Measurements from ENCODE around the gene B9D1. TPM values are rescaled to one million over a fixed set of nuclear protein-coding genes. Genes with fewer than 3 reads are reported as not detected.

B9D1 gene
- total RNA-seq, 2 experiments from 2014 or later: 21.1 to 38.1 TPM

- Histone ChIP-seq H3K9me2 (ENCODE audit: insufficient read depth, low read length) (no peaks in the 10 kb centered on the region), H3K27ac (ENCODE audit: low read depth, low read length, poor library complexity, severe bottlenecking) (no peak overlapping the region), H4K20me1 (ENCODE audit: insufficient read depth, low read length) (no peaks in the 10 kb centered on the region), H3K9me3 (ENCODE audit: low read length) (peaks cover 10% of the 10 kb centered on the region; the same call in 1 of the 2 replicates), H3K79me2 (ENCODE audit: insufficient read depth, low read depth, low read length) (no peaks in the 10 kb centered on the region), H3K4me3 (ENCODE audit: low read depth, low read length, poor library complexity, severe bottlenecking) (no peak overlapping the region), H3K36me3 (ENCODE audit: insufficient read depth, low read length) (no peaks in the 10 kb centered on the region), H2AFZ (ENCODE audit: low read length) (no peak overlapping the region), H3K4me2 (ENCODE audit: low read length) (no peak overlapping the region), H3K4me1 (ENCODE audit: insufficient read depth, low read length, poor library complexity, severe bottlenecking) (no peaks in the 10 kb centered on the region)
- intact Hi-C loops (cut with micrococcal nuclease; ENCODE audit: unreplicated experiment): no loop called here
- ChIA-PET CTCF (ENCODE audit: unreplicated experiment) (interaction anchor here (0.5 kb wide), 1 partner anchor 420 kb away, joined by 3 read pairs; no protein-coding TSS in a partner anchor), POLR2A (interaction anchor here (0.6 kb wide), 1 partner anchor 50 kb away, joined by 3 read pairs; no protein-coding TSS in a partner anchor)
- TF ChIP-seq CTCF (conservative IDR thresholded peaks at IDR 0.05; ENCODE audit: low read length): no peak
- no peak for TF ChIP-seq EZH2phosphoT487 (IDR thresholded peaks at IDR 0.05; ENCODE audit: borderline replicate concordance, low read depth, low read length)
- no peak for DNase-seq (ENCODE audit: low spot score)
- no TSS peak for BruUV-seq (replicated peaks)
Observed at GRCh38 chr17:19327031-19327783, 35.3 kb downstream of the B9D1 start.

GRCh38 chr17:19325542-19325941, 37.0 kb downstream of the B9D1 start:
- BruUV-seq (replicated peaks): no TSS peak
- no peak overlapping the region for H2AFZ ChIP-seq (ENCODE audit: low read length)
- no peaks in the 10 kb centered on the region for H4K20me1 ChIP-seq (ENCODE audit: insufficient read depth, low read length)
- no peak overlapping the region for H3K4me2 ChIP-seq (ENCODE audit: low read length)
- H3K36me3 ChIP-seq (ENCODE audit: insufficient read depth, low read length): no peaks in the 10 kb centered on the region
- CTCF ChIA-PET (ENCODE audit: unreplicated experiment): no interaction called here
- TF ChIP-seq EZH2phosphoT487 (IDR thresholded peaks at IDR 0.05; ENCODE audit: borderline replicate concordance, low read depth, low read length) (no peak), CTCF (conservative IDR thresholded peaks at IDR 0.05; ENCODE audit: low read length) (no peak)
- no peaks in the 10 kb centered on the region for H3K4me1 ChIP-seq (ENCODE audit: insufficient read depth, low read length, poor library complexity, severe bottlenecking)
- intact Hi-C loops (cut with micrococcal nuclease; ENCODE audit: unreplicated experiment): no loop called here
- H3K79me2 ChIP-seq (ENCODE audit: insufficient read depth, low read depth, low read length): no peaks in the 10 kb centered on the region
- POLR2A ChIA-PET: interaction anchor here (1.2 kb wide), 1 partner anchor 19 kb away, joined by 4 read pairs; no protein-coding TSS in a partner anchor
- no peak for DNase-seq (ENCODE audit: low spot score)
- no peak overlapping the region for H3K27ac ChIP-seq (ENCODE audit: low read depth, low read length, poor library complexity, severe bottlenecking)
- peaks cover 10% of the 10 kb centered on the region; the same call in 1 of the 2 replicates for H3K9me3 ChIP-seq (ENCODE audit: low read length)
- H3K9me2 ChIP-seq (ENCODE audit: insufficient read depth, low read length): no peaks in the 10 kb centered on the region
- no peak overlapping the region for H3K4me3 ChIP-seq (ENCODE audit: low read depth, low read length, poor library complexity, severe bottlenecking)

GRCh38 chr17:19322861-19323260, 39.7 kb downstream of the B9D1 start:
- intact Hi-C loops (cut with micrococcal nuclease; ENCODE audit: unreplicated experiment): no loop called here
- Histone ChIP-seq H3K4me2 (ENCODE audit: low read length) (no peak overlapping the region), H3K27ac (ENCODE audit: low read depth, low read length, poor library complexity, severe bottlenecking) (no peak overlapping the region), H3K4me1 (ENCODE audit: insufficient read depth, low read length, poor library complexity, severe bottlenecking) (peaks cover 3% of the 10 kb centered on the region), H2AFZ (ENCODE audit: low read length) (no peak overlapping the region), H4K20me1 (ENCODE audit: insufficient read depth, low read length) (no peaks in the 10 kb centered on the region), H3K4me3 (ENCODE audit: low read depth, low read length, poor library complexity, severe bottlenecking) (no peak overlapping the region), H3K36me3 (ENCODE audit: insufficient read depth, low read length) (no peaks in the 10 kb centered on the region), H3K9me3 (ENCODE audit: low read length) (peaks cover 10% of the 10 kb centered on the region; the same call in 1 of the 2 replicates), H3K9me2 (ENCODE audit: insufficient read depth, low read length) (no peaks in the 10 kb centered on the region), H3K79me2 (ENCODE audit: insufficient read depth, low read depth, low read length) (no peaks in the 10 kb centered on the region)
- no TSS peak for BruUV-seq (replicated peaks)
- no peak for TF ChIP-seq CTCF (conservative IDR thresholded peaks at IDR 0.05; ENCODE audit: low read length)
- TF ChIP-seq EZH2phosphoT487 (IDR thresholded peaks at IDR 0.05; ENCODE audit: borderline replicate concordance, low read depth, low read length): no peak
- ChIA-PET POLR2A (no interaction called here), CTCF (ENCODE audit: unreplicated experiment) (no interaction called here)
- DNase-seq (ENCODE audit: low spot score): no peak

Measured in OCI-LY7 (cell line).